Peyer's patch (tissue), 4 donors: ENCODE results near the gene MAPK9.

Source experiments
- CTCF ChIP-seq, 6 experiments: fragments of 450-650 bp in 4 of 6; fragments of 200-600 bp in 2 of 6; sonication (generic) in 1 of 6; IDR thresholded peaks; one replicate each; pipeline ENCODE4 v1.5.1; 2017 to 2019; ENCODE audit warnings: antibody characterized with exemption in 6 of 6, mild to moderate bottlenecking in 3 of 6, moderate library complexity in 1 of 6
- POLR2A ChIP-seq, 2 donors: fragments of 450-650 bp; IDR thresholded peaks; one replicate each; pipeline ENCODE4 v1.5.1; 2017; ENCODE audit warnings: antibody characterized with exemption in 2 of 2, mild to moderate bottlenecking in 2 of 2, moderate library complexity in 2 of 2

GRCh38 chr5:180313677-180314505 is 22.0 kb upstream of the MAPK9 start:
- no peak for TF ChIP-seq POLR2A (IDR thresholded peaks at IDR 0.05)
- TF ChIP-seq CTCF (IDR thresholded peaks at IDR 0.05): no peak
